Measurements from ENCODE around the gene CHI3L1. TPM values are rescaled to one million over a fixed set of nuclear protein-coding genes. Genes with fewer than 3 reads are reported as not detected.

Gene CHI3L1
- total RNA-seq, 1 experiment from 2014 or later, result 1.3 TPM

DNA sequence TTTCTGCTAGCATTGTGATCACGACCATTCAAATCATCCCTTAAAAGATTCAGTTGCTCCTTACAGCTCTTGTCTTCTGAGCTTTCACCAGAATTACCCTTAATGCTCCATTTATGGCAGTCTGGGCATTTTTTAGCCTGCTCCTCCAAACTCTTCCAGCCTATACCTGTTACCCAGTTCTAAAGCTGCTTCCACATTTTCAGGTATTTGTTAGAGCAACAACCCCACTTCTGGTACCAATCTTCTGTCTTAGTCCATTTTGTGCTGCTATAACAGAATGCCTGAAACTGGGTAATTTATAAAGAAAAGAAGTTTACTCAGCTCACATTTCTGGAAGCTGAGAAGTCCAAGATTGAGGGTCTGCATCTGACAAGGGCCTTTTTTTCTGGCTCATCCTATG is 28.1 kb downstream of the CHI3L1 start:
- no peak for DNase-seq (ENCODE audit: low spot score)
- in situ Hi-C loops (cut with HindIII; ENCODE audit: low sequenced_read_pairs), result no loop called here

- in situ Hi-C loops (cut with HindIII; ENCODE audit: low sequenced_read_pairs), result no loop called here
- no peak for DNase-seq (ENCODE audit: low spot score)
Measured at GRCh38 chr1:203156280-203156679, 30.2 kb downstream of the CHI3L1 start.

DNA sequence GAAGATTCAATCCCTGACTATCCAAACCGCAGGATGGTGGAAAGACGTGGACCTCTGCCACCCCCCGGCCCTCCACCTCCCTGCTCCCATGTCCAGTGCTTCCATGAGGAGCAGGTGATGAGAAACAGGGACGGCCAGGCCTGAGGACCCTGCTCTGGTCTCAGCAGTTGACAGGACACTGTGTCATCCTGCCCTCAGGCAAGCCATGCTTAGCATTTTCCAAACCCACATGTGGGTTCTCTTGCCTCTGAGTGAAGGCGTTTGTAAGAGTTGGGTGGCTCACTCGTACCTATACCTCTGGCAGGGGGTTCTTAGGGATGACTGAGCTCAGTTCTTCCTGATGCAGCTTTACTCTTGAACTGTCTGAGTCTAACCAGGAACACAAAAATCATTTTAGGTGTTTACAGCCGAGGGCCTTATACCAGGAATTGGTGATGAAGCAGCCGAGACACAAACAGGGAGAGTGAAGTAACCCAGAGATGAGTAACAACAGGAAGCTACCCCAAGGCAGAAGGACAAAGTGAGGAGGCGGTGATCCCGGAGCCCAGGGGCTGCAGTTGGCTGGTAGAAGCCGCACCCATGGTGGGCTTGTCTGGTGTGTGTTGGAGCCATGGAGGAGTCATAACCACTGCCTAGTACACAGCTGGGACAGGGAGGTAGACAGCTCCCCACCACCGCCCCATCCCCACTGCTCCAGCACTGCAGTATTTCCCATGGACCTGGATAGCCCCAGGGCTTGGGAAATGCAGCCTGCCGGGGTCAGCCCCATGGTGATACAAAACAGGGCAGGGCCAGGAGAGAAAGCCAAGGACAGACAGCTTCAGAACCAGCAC is 32.3 kb downstream of the CHI3L1 start:
- no peak for DNase-seq (ENCODE audit: low spot score)
- in situ Hi-C loops (cut with HindIII; ENCODE audit: low sequenced_read_pairs), result no loop called here

DNA sequence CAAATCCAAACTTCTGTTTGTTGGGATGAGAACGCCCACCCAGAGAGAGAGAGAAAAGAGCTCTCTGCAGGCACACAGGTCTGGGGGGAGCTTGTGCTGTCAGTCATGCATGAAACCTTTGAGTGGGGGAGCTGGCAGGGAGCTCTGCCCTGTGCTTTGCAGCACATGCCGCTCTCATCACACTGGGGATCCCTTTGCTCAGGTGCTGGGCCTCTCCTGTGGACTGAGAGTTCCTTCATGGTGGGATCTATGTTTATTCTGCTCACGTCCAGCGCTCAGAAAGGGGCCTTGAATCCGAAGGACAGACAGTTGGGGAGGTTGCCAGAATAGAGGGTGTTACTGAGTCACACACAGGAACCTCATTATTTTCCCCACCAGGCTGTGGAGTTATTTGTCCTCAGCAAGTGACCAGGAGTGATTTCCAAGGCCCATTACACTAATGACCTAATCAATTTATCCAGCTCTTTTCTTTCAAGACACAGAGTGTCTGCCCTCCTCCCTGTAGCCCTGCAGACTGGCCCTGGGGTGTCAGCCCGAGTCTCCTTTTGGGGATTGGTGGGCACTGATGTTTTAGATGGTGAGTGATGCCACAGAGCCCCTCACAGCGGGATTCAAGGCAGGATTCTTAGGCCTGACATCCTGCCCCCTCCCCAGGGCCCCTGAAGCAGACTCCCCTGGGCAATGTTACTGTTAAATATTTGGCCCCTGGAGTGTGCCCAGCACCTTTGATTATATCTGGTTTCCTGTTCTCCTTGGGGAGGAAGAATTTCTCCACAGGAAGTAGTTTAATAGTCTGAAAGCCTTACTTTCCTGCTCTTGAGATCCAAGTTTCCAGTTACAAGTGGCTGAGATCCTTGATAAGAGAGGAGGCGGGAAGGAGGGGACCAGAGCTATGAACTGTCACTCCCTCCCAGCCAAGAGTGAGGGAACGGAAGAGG is 33.2 kb downstream of the CHI3L1 start:
- DNase-seq (ENCODE audit: low spot score), result no peak
- in situ Hi-C loops (cut with HindIII; ENCODE audit: low sequenced_read_pairs), result no loop called here

GRCh38 chr1:203152158-203153034 is 34.1 kb downstream of the CHI3L1 start:
- in situ Hi-C loops (cut with HindIII; ENCODE audit: low sequenced_read_pairs), result no loop called here
- DNase-seq (ENCODE audit: low spot score), result no peak

GRCh38 chr1:203151362-203152157 is 34.9 kb downstream of the CHI3L1 start:
- in situ Hi-C loops (cut with HindIII; ENCODE audit: low sequenced_read_pairs), result no loop called here
- no peak for DNase-seq (ENCODE audit: low spot score)

GRCh38 chr1:203150511-203151297 is 35.8 kb downstream of the CHI3L1 start:
- in situ Hi-C loops (cut with HindIII; ENCODE audit: low sequenced_read_pairs), result no loop called here

GRCh38 chr1:203149188-203149840 is 37.2 kb downstream of the CHI3L1 start:
- DNase-seq (ENCODE audit: low spot score), result no peak
- in situ Hi-C loops (cut with HindIII; ENCODE audit: low sequenced_read_pairs), result no loop called here

More at GRCh38 chr1:203150511-203151297, 35.8 kb downstream of the CHI3L1 start:
- no peak for DNase-seq (ENCODE audit: low spot score)

DNA sequence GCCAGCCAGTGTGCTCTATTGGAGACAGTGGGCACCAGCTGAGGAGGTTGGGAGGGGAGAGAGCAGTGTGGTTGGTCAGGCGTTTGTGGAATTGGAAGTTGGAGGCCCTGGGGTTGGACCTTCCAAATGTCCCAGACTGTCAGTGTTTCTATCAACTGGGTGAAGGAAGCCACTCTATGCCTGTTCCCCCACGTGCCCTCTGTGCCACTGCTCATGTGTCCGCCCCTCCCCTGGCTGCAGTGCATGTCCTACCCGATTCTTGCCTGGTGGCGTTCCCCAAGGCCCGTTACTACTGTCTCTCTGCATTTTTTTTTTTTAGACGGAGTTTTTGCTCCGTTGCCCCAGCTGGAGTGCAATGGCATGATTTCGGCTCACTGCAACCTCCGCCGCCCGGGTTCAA is 37.9 kb downstream of the CHI3L1 start:
- in situ Hi-C loops (cut with HindIII; ENCODE audit: low sequenced_read_pairs), result no loop called here
- no peak for DNase-seq (ENCODE audit: low spot score)

DNA sequence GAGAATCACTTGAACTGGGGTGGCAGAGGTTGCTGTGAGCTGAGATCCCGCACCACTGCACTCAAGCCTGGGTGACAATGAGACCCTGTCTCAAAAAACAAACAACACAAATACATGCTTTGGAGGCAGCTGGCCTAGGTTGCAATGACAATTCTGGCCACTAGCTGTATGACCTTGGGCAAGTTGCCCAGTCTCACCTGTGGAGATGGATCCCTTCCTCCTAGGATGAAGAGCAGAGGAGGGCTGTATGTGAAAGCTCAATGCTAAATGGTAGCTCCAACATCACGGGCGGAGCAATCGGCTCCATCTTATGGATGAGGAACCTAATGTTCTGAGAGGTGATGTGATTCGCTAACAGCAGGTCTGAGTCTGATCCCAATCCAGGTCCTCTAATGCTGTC is 38.4 kb downstream of the CHI3L1 start:
- peak; percentile 57 for DNase-seq (ENCODE audit: low spot score)
- in situ Hi-C loops (cut with HindIII; ENCODE audit: low sequenced_read_pairs), result no loop called here

- peak; percentile 53 for DNase-seq (ENCODE audit: low spot score)
- in situ Hi-C loops (cut with HindIII; ENCODE audit: low sequenced_read_pairs), result no loop called here
Measured at GRCh38 chr1:203147376-203147775, 39.1 kb downstream of the CHI3L1 start.

- in situ Hi-C loops (cut with HindIII; ENCODE audit: low sequenced_read_pairs), result no loop called here
- DNase-seq (ENCODE audit: low spot score), result peak; percentile 88
Measured at GRCh38 chr1:203146537-203146936, 40.0 kb downstream of the CHI3L1 start.

GRCh38 chr1:203146042-203146369 is 40.5 kb downstream of the CHI3L1 start:
- DNase-seq (ENCODE audit: low spot score), result no peak
- in situ Hi-C loops (cut with HindIII; ENCODE audit: low sequenced_read_pairs), result no loop called here

- no peak for DNase-seq (ENCODE audit: low spot score)
- in situ Hi-C loops (cut with HindIII; ENCODE audit: low sequenced_read_pairs), result no loop called here
Measured at GRCh38 chr1:203145321-203146041, 41.0 kb downstream of the CHI3L1 start.

DNA sequence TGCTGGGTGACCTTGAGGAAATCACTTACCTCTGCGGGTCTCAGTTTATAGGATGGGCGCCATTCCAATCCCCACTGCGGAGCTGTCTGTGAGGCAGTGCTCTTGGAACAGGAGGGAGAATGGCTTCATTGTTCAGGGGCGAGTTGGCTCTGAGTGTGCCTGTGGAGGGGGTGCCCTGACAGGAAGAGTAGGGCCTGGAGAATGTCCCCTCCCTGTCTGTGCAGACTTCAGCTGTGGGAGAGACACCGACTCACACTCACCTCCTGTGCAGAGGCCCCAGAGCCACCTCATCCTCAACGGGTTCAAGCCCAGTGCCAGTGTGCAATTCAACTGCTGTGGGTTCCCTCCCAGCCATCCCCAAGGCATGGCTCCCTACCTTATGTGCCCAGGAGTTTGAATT is 41.8 kb downstream of the CHI3L1 start:
- DNase-seq (ENCODE audit: low spot score), result no peak
- in situ Hi-C loops (cut with HindIII; ENCODE audit: low sequenced_read_pairs), result no loop called here

GRCh38 chr1:203143641-203144040 is 42.9 kb downstream of the CHI3L1 start:
- DNase-seq (ENCODE audit: low spot score), result peak; percentile 60
- in situ Hi-C loops (cut with HindIII; ENCODE audit: low sequenced_read_pairs), result no loop called here
